ENCODE results near the gene ALOXE3.

DNA sequence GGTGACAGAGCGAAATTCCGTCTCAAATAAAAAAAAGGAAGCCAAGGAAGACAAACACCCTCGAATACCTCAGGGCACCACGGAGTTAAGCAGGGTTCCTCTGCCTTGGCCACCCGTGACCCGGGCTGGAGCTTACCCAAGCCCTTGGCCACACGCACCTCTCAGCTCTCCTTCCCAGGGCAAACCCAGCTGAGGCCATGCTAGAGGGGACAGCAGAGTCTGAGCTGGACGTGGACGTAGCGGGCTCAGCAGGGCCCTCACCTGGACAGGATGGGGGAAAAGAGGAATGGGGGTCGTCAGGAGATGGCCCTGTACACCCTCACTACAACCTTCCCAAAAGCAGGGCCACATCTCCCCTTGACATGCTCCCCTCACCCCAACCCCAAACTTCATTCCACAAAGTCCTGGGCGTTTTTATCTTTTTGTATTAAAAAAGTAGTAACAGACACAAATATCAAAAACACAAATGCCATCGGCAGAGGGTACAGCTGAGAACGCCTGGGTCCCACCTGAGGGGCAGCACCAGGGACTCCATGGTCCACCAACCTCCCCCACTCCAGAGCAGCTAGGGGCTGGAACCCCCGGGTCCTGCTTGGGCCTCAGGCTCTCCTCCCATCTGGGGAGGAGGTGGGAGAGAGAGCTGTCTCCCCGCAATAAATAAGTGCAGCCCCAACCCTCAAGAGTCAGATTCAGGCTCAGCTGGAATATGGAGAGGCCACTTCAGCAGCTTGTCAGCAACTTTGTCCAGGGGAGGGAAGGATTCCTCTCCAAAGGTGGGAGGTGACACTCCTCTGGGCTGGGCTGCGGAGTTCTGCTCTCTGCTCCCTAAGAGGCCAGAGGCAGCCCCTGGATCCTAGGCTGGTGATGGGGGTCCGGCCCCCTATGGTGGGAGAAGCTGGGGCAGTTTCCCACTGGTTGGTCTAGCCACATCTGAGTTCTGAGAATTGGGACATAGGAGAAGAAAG lies 22.0 kb upstream of the ALOXE3 start:
- TF ChIP-seq POLR2AphosphoS5 (IDR thresholded peaks at IDR 0.05): no peak
- TF ChIP-seq, protein P1, sequence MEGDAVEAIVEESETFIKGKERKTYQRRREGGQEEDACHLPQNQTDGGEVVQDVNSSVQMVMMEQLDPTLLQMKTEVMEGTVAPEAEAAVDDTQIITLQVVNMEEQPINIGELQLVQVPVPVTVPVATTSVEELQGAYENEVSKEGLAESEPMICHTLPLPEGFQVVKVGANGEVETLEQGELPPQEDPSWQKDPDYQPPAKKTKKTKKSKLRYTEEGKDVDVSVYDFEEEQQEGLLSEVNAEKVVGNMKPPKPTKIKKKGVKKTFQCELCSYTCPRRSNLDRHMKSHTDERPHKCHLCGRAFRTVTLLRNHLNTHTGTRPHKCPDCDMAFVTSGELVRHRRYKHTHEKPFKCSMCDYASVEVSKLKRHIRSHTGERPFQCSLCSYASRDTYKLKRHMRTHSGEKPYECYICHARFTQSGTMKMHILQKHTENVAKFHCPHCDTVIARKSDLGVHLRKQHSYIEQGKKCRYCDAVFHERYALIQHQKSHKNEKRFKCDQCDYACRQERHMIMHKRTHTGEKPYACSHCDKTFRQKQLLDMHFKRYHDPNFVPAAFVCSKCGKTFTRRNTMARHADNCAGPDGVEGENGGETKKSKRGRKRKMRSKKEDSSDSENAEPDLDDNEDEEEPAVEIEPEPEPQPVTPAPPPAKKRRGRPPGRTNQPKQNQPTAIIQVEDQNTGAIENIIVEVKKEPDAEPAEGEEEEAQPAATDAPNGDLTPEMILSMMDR (IDR thresholded peaks at IDR 0.05): no peak

Data from upper lobe of left lung (tissue), 4 donors.